NCI-H1694 (cell line): ENCODE measurements around the gene GUCY2D.

ENCODE experiments used
- DNase-seq: peaks from one replicate; lab custom pipeline; 2025; lab: John Stamatoyannopoulos, UW

The GUCY2D gene

GRCh38 chr17:8066841-8067775 is 64.7 kb downstream of the GUCY2D start:
- DNase-seq: no peak

- no peak for DNase-seq
Measured at GRCh38 chr17:8067806-8068205, 65.4 kb downstream of the GUCY2D start.

GRCh38 chr17:8068736-8069586 is 66.5 kb downstream of the GUCY2D start:
- no peak for DNase-seq

GRCh38 chr17:8069587-8069860 is 67.1 kb downstream of the GUCY2D start:
- DNase-seq: peak; percentile 34
